Liver (tissue), 9 donors: Measurements from ENCODE around the gene BRD1. TPM values are rescaled to one million over a fixed set of nuclear protein-coding genes. Genes with fewer than 3 reads are reported as not detected.

Experiments
- DNase-seq: peaks from one replicate; pipeline ENCODE4 v3.0.0-alpha.2; 2017; ENCODE audit warnings: low spot score
- H3K27ac ChIP-seq, 2 donors: one replicate each; pipeline ENCODE4 v1.7.0; 2013; ENCODE audit warnings: inconsistent platforms in 2 of 2, low read length in 2 of 2, control low read depth in 1 of 2, low read depth in 1 of 2, mild to moderate bottlenecking in 1 of 2
- H3K27me3 ChIP-seq, 4 donors: one replicate each; pipeline versions ENCODE4 v1.6.1 to v1.7.0; 2013; ENCODE audit warnings: low read length in 3 of 4, inconsistent platforms in 1 of 4, mild to moderate bottlenecking in 1 of 4, moderate library complexity in 1 of 4; ENCODE audit not compliant: control insufficient read depth in 4 of 4, insufficient read depth in 4 of 4
- H3K36me3 ChIP-seq, 4 donors: one replicate each; pipeline versions ENCODE4 v1.6.1 to v1.7.0; 2013; ENCODE audit warnings: low read length in 3 of 4, mild to moderate bottlenecking in 3 of 4, low read depth in 1 of 4, moderate library complexity in 1 of 4; ENCODE audit not compliant: control insufficient read depth in 4 of 4, insufficient read depth in 3 of 4
- H3K4me1 ChIP-seq, 4 donors: one replicate each; pipeline versions ENCODE4 v1.6.1 to v1.7.0; 2013; ENCODE audit warnings: low read length in 3 of 4, mild to moderate bottlenecking in 3 of 4, moderate library complexity in 1 of 4; ENCODE audit not compliant: control insufficient read depth in 4 of 4, insufficient read depth in 4 of 4
- H3K4me3 ChIP-seq, 3 donors: one replicate each; pipeline versions ENCODE4 v1.6.1 to v1.7.0; 2013; ENCODE audit warnings: low read length in 3 of 3, control low read depth in 1 of 3, low read depth in 1 of 3, mild to moderate bottlenecking in 1 of 3
- H3K9ac ChIP-seq, 2 donors: one replicate each; pipeline ENCODE4 v1.7.0; 2013; ENCODE audit warnings: low read length in 2 of 2, mild to moderate bottlenecking in 2 of 2, moderate library complexity in 2 of 2, control low read depth in 1 of 2, low read depth in 1 of 2
- H3K9me3 ChIP-seq, 4 donors: one replicate each; pipeline versions ENCODE4 v1.6.1 to v1.7.0; 2013; ENCODE audit warnings: low read length in 3 of 4; ENCODE audit not compliant: control insufficient read depth in 4 of 4
- EGR1 ChIP-seq, 2 donors: IDR thresholded peaks; 2 replicates each; pipeline ENCODE4 v1.6.1; 2016 to 2018; ENCODE audit warnings: antibody characterized with exemption in 2 of 2, low read depth in 2 of 2
- FOXA1 ChIP-seq: IDR thresholded peaks from 2 replicates; pipeline ENCODE4 v1.6.1; 2016; ENCODE audit warnings: antibody characterized with exemption
- FOXA2 ChIP-seq: IDR thresholded peaks from 2 replicates; pipeline ENCODE4 v1.6.1; 2016; ENCODE audit warnings: antibody characterized with exemption
- GABPA ChIP-seq, 2 donors: IDR thresholded peaks in 1 of 2; conservative IDR thresholded peaks in 1 of 2; 2 replicates each; pipeline ENCODE4 v1.6.1; 2016; ENCODE audit warnings: antibody characterized with exemption in 2 of 2, mild to moderate bottlenecking in 1 of 2, moderate library complexity in 1 of 2
- HNF4A ChIP-seq, 2 donors: conservative IDR thresholded peaks; 2 replicates each; pipeline ENCODE4 v1.6.1; 2016; ENCODE audit warnings: antibody characterized with exemption in 2 of 2, mild to moderate bottlenecking in 2 of 2
- HNF4G ChIP-seq: IDR thresholded peaks from 2 replicates; pipeline ENCODE4 v1.6.1; 2016; ENCODE audit warnings: antibody characterized with exemption
- JUND ChIP-seq, 2 donors: IDR thresholded peaks; 2 replicates each; pipeline ENCODE4 v1.6.1; 2016; ENCODE audit warnings: antibody characterized with exemption in 2 of 2
- NR2F2 ChIP-seq: IDR thresholded peaks from 2 replicates; pipeline ENCODE4 v1.6.1; 2016; ENCODE audit warnings: antibody characterized with exemption
- RAD21 ChIP-seq, 2 donors: IDR thresholded peaks; 2 replicates each; pipeline ENCODE4 v1.6.1; 2016; ENCODE audit warnings: antibody characterized with exemption in 2 of 2, mild to moderate bottlenecking in 2 of 2
- RXRA ChIP-seq, 2 donors: IDR thresholded peaks; 2 replicates each; pipeline ENCODE4 v1.6.1; 2017 to 2018; ENCODE audit warnings: antibody characterized with exemption in 2 of 2, mild to moderate bottlenecking in 1 of 2
- SP1 ChIP-seq: IDR thresholded peaks from 2 replicates; pipeline ENCODE4 v1.6.1; 2018; ENCODE audit warnings: antibody characterized with exemption, mild to moderate bottlenecking
- TAF1 ChIP-seq: conservative IDR thresholded peaks from 2 replicates; pipeline ENCODE4 v1.6.1; 2016; ENCODE audit warnings: antibody characterized with exemption, mild to moderate bottlenecking
- YY1 ChIP-seq: IDR thresholded peaks from 2 replicates; pipeline ENCODE4 v1.6.1; 2016; ENCODE audit warnings: antibody characterized with exemption, mild to moderate bottlenecking
- WGBS: extraction: QIAGEN DNeasy Blood & Tissue Kit; methylation state at CpG from one replicate; pipeline ENCODE4 v1.1.7; 2013; 5-methylcytosine and 5-hydroxymethylcytosine counted together
- polyA plus RNA-seq, 2 donors: library from polyadenylated mRNA; stranded (reverse) in 1 of 2; unstranded in 1 of 2; fragments of 200-250 nt in 1 of 2; fragments of >200 nt in 1 of 2; fragmentation: Nextera tagmentation in 1 of 2; extraction: Ambion mirVana in 1 of 2; gene quantifications; one replicate each; pipeline versions ENCODE4 v1.2.1 to v1.2.3, GENCODE V29; 2013 to 2015
- total RNA-seq, 2 donors: library from RNA; depleted of rRNA; stranded (reverse); fragments of >200 nt; gene quantifications; one replicate each; pipeline ENCODE4 v1.2.3, GENCODE V29; 2014
- TF ChIP-seq, protein P1 (sequence below): fragments of 150-350 bp; IDR thresholded peaks from 2 replicates; pipeline ENCODE4 v1.5.1; 2017; ENCODE audit warnings: improper control_type of control experiment, low read depth, low read length; ENCODE audit not compliant: missing input control
- TF ChIP-seq, protein P2 (sequence below): IDR thresholded peaks from 2 replicates; pipeline ENCODE4 v1.6.1; 2016; ENCODE audit warnings: antibody characterized with exemption
- TF ChIP-seq, protein P3 (sequence below): IDR thresholded peaks from 2 replicates; pipeline ENCODE4 v1.6.1; 2016; ENCODE audit warnings: antibody characterized with exemption, mild to moderate bottlenecking
- TF ChIP-seq, protein P4 (sequence below): IDR thresholded peaks from 2 replicates; pipeline ENCODE4 v1.6.1; 2016; ENCODE audit warnings: antibody characterized with exemption
- TF ChIP-seq, protein P5 (sequence below): IDR thresholded peaks from 2 replicates; pipeline ENCODE4 v1.6.1; 2016; ENCODE audit warnings: antibody characterized with exemption
- donor health status: healthy.
- donor health status: healthy.
- donor health status: healthy.
- donor health status: healthy.
- donor health status: healthy.

The BRD1 gene
- total and polyA plus RNA-seq, 4 donors: 3.3 to 20.7 (median 11.6) TPM

DNA sequence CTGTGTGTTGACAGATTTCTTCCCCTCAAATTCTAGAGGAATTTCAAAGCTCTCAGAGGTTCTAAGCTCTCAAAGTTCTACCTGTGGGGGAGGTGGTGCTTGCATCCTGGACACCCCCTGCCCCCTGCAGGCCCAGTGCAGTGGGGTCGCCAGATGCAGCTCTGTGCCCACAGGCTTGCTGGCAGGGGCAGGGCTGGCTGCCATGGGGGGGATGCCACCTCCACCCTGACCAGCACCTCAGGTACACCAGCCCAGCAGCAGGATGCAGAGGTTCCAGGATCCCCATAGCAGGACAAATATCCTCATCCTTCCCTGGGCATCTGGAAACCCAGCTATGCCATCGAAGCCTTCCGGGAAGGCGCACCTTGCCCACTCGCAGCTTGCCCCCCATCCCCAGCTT lies 91.1 kb downstream of the BRD1 start:
- Histone ChIP-seq H3K36me3 (no peaks in the 10 kb centered on the region), H3K4me1 (no peaks in the 10 kb centered on the region), H3K9me3 (peaks cover 0 to 1% (median 0%) of the 10 kb centered on the region in 4 donors), H3K27me3 (peaks cover 0 to 12% (median 0%) of the 10 kb centered on the region in 4 donors), H3K4me3 (no peak overlapping the region), H3K27ac (no peak overlapping the region), H3K9ac (no peak overlapping the region)
- TF ChIP-seq, protein P1, sequence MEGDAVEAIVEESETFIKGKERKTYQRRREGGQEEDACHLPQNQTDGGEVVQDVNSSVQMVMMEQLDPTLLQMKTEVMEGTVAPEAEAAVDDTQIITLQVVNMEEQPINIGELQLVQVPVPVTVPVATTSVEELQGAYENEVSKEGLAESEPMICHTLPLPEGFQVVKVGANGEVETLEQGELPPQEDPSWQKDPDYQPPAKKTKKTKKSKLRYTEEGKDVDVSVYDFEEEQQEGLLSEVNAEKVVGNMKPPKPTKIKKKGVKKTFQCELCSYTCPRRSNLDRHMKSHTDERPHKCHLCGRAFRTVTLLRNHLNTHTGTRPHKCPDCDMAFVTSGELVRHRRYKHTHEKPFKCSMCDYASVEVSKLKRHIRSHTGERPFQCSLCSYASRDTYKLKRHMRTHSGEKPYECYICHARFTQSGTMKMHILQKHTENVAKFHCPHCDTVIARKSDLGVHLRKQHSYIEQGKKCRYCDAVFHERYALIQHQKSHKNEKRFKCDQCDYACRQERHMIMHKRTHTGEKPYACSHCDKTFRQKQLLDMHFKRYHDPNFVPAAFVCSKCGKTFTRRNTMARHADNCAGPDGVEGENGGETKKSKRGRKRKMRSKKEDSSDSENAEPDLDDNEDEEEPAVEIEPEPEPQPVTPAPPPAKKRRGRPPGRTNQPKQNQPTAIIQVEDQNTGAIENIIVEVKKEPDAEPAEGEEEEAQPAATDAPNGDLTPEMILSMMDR: no peak
- TF ChIP-seq, protein P2, sequence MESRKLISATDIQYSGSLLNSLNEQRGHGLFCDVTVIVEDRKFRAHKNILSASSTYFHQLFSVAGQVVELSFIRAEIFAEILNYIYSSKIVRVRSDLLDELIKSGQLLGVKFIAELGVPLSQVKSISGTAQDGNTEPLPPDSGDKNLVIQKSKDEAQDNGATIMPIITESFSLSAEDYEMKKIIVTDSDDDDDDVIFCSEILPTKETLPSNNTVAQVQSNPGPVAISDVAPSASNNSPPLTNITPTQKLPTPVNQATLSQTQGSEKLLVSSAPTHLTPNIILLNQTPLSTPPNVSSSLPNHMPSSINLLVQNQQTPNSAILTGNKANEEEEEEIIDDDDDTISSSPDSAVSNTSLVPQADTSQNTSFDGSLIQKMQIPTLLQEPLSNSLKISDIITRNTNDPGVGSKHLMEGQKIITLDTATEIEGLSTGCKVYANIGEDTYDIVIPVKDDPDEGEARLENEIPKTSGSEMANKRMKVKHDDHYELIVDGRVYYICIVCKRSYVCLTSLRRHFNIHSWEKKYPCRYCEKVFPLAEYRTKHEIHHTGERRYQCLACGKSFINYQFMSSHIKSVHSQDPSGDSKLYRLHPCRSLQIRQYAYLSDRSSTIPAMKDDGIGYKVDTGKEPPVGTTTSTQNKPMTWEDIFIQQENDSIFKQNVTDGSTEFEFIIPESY: no peak
- TF ChIP-seq, protein P3, sequence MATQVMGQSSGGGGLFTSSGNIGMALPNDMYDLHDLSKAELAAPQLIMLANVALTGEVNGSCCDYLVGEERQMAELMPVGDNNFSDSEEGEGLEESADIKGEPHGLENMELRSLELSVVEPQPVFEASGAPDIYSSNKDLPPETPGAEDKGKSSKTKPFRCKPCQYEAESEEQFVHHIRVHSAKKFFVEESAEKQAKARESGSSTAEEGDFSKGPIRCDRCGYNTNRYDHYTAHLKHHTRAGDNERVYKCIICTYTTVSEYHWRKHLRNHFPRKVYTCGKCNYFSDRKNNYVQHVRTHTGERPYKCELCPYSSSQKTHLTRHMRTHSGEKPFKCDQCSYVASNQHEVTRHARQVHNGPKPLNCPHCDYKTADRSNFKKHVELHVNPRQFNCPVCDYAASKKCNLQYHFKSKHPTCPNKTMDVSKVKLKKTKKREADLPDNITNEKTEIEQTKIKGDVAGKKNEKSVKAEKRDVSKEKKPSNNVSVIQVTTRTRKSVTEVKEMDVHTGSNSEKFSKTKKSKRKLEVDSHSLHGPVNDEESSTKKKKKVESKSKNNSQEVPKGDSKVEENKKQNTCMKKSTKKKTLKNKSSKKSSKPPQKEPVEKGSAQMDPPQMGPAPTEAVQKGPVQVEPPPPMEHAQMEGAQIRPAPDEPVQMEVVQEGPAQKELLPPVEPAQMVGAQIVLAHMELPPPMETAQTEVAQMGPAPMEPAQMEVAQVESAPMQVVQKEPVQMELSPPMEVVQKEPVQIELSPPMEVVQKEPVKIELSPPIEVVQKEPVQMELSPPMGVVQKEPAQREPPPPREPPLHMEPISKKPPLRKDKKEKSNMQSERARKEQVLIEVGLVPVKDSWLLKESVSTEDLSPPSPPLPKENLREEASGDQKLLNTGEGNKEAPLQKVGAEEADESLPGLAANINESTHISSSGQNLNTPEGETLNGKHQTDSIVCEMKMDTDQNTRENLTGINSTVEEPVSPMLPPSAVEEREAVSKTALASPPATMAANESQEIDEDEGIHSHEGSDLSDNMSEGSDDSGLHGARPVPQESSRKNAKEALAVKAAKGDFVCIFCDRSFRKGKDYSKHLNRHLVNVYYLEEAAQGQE: no peak
- TF ChIP-seq FOXA1 (no peak), NR2F2 (no peak), YY1 (no peak), TAF1 (no peak), HNF4A (conservative IDR thresholded peaks at IDR 0.05) (no peak), FOXA2 (no peak), RAD21 (IDR thresholded peaks at IDR 0.05) (no peak), RXRA (IDR thresholded peaks at IDR 0.05) (no peak), GABPA (IDR thresholded peaks at IDR 0.05 in 1 of 2, conservative IDR thresholded peaks at IDR 0.05 in 1 of 2) (no peak), EGR1 (IDR thresholded peaks at IDR 0.05; ENCODE audit: low read depth in 2 of 2) (no peak), JUND (IDR thresholded peaks at IDR 0.05) (no peak), HNF4G (no peak), SP1 (no peak)
- TF ChIP-seq, protein P4, sequence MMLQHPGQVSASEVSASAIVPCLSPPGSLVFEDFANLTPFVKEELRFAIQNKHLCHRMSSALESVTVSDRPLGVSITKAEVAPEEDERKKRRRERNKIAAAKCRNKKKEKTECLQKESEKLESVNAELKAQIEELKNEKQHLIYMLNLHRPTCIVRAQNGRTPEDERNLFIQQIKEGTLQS: no peak
- TF ChIP-seq, protein P5, sequence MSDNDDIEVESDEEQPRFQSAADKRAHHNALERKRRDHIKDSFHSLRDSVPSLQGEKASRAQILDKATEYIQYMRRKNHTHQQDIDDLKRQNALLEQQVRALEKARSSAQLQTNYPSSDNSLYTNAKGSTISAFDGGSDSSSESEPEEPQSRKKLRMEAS: no peak
- WGBS: 83% methylated on average over 5 of the region's 5 CpGs
- no peak for DNase-seq
